Adrenal gland (tissue), 5 donors: ENCODE results near the gene ASB10.

ENCODE experiments used
- POLR2A ChIP-seq, 2 donors: fragments of 450-650 bp; IDR thresholded peaks; one replicate each; pipeline ENCODE4 v1.6.1; 2017; ENCODE audit warnings: antibody characterized with exemption in 2 of 2, mild to moderate bottlenecking in 2 of 2, moderate library complexity in 1 of 2
- TF ChIP-seq, protein P1 (sequence below), 6 experiments: fragments of 450-650 bp in 4 of 6; fragments of 200-600 bp in 2 of 6; sonication (generic) in 1 of 6; IDR thresholded peaks; 1 replicate in 5 of 6; 2 replicates in 1 of 6; pipeline versions ENCODE4 v1.5.1 to v1.8.0; 2016 to 2021; ENCODE audit warnings: antibody characterized with exemption in 6 of 6, mild to moderate bottlenecking in 2 of 6, moderate library complexity in 1 of 6
- donor health status: DM: no; HTN: no; CAD: no.

DNA sequence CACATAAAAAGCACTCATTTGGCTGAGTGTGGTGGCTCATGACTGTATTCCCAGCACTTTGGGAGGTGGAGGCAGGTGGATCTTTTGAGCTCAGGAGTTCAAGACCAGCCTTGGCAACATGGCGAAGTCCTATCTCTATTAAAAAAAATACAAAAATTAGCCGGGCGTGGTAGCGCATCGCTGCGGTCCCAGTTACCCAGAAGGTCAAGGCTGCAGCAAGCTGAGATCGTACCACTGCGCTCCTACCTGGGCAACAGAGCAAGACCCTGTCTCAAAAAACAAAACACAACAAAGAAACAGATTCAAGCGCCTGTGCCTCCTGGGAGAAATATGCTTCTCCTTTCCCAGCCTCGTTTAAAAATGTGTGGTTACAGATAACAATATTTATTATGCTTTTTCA is 42.2 kb upstream of the ASB10 start:
- TF ChIP-seq POLR2A (IDR thresholded peaks at IDR 0.05) = no peak
- TF ChIP-seq, protein P1, sequence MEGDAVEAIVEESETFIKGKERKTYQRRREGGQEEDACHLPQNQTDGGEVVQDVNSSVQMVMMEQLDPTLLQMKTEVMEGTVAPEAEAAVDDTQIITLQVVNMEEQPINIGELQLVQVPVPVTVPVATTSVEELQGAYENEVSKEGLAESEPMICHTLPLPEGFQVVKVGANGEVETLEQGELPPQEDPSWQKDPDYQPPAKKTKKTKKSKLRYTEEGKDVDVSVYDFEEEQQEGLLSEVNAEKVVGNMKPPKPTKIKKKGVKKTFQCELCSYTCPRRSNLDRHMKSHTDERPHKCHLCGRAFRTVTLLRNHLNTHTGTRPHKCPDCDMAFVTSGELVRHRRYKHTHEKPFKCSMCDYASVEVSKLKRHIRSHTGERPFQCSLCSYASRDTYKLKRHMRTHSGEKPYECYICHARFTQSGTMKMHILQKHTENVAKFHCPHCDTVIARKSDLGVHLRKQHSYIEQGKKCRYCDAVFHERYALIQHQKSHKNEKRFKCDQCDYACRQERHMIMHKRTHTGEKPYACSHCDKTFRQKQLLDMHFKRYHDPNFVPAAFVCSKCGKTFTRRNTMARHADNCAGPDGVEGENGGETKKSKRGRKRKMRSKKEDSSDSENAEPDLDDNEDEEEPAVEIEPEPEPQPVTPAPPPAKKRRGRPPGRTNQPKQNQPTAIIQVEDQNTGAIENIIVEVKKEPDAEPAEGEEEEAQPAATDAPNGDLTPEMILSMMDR (IDR thresholded peaks at IDR 0.05) = no peak
